Measurements from ENCODE around the gene SMAD6. TPM values are rescaled to one million over a fixed set of nuclear protein-coding genes. Genes with fewer than 3 reads are reported as not detected.
"Not testable (repeated sequence)": the region's sequence is repeated elsewhere in the genome, so short reads cannot be mapped to it uniquely, and the experiment has no call there.

The SMAD6 gene
- total RNA-seq, 1 donor from 2014 or later = 8.9 TPM

DNA sequence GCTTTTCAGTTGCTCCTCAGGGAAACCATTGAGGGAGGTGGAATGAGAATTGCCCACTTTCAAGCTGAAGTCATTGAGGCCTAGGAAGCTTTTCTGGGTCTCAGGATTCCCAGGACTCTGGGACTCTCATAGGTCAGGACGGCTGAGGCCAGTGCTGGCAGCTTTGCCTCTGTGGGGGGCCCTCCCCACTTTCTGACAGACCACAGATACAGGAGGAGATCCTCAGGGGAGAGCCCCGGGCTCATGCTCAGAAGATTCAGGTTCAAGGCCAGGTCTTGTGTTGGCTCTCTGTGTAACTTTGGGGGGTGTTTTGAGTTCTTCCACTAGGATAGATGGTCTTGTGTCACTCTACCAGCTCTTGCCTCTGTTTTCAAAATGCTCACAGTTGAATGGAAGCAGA is 50.0 kb downstream of the SMAD6 start:
- peak overlapping the region; percentile 5 for H3K27ac ChIP-seq (ENCODE audit: low read depth, low read length)
- H3K9me3 ChIP-seq (ENCODE audit: control insufficient read depth in 3 of 3, low read length in 3 of 3) = peaks cover 0 to 7% (median 3%) of the 10 kb centered on the region in 3 donors
- H3K27me3 ChIP-seq (ENCODE audit: control insufficient read depth in 3 of 3, insufficient read depth in 3 of 3, low read length in 3 of 3) = no peaks in the 10 kb centered on the region
- no peaks in the 10 kb centered on the region for H3K36me3 ChIP-seq (ENCODE audit: control insufficient read depth in 3 of 3, insufficient read depth in 3 of 3, low read length in 3 of 3)
- no peak overlapping the region for H3K9ac ChIP-seq (ENCODE audit: low read depth in 1 of 3, low read length in 3 of 3)
- H3K4me1 ChIP-seq (ENCODE audit: control insufficient read depth in 3 of 3, insufficient read depth in 3 of 3, low read length in 3 of 3) = peaks cover 12 to 33% (median 14%) of the 10 kb centered on the region in 3 donors
- no peak overlapping the region for H3K4me3 ChIP-seq (ENCODE audit: low read length in 3 of 3)

GRCh38 chr15:66753687-66754377 is 51.8 kb downstream of the SMAD6 start:
- H3K27ac ChIP-seq (ENCODE audit: low read depth, low read length) = no peak overlapping the region
- H3K36me3 ChIP-seq (ENCODE audit: control insufficient read depth in 3 of 3, insufficient read depth in 3 of 3, low read length in 3 of 3) = no peaks in the 10 kb centered on the region
- peaks cover 0 to 7% (median 3%) of the 10 kb centered on the region in 3 donors for H3K9me3 ChIP-seq (ENCODE audit: control insufficient read depth in 3 of 3, low read length in 3 of 3)
- H3K4me1 ChIP-seq (ENCODE audit: control insufficient read depth in 3 of 3, insufficient read depth in 3 of 3, low read length in 3 of 3) = peaks cover 12 to 22% (median 14%) of the 10 kb centered on the region in 3 donors
- H3K27me3 ChIP-seq (ENCODE audit: control insufficient read depth in 3 of 3, insufficient read depth in 3 of 3, low read length in 3 of 3) = no peaks in the 10 kb centered on the region
- no peak overlapping the region for H3K9ac ChIP-seq (ENCODE audit: low read depth in 1 of 3, low read length in 3 of 3)
- no peak overlapping the region for H3K4me3 ChIP-seq (ENCODE audit: low read length in 3 of 3)

GRCh38 chr15:66754789-66755188 is 52.8 kb downstream of the SMAD6 start:
- H3K4me1 ChIP-seq (ENCODE audit: control insufficient read depth in 3 of 3, insufficient read depth in 3 of 3, low read length in 3 of 3) = peaks cover 12 to 21% (median 12%) of the 10 kb centered on the region in 3 donors
- no peak overlapping the region for H3K4me3 ChIP-seq (ENCODE audit: low read length in 3 of 3)
- H3K27me3 ChIP-seq (ENCODE audit: control insufficient read depth in 3 of 3, insufficient read depth in 3 of 3, low read length in 3 of 3) = no peaks in the 10 kb centered on the region
- no peak overlapping the region for H3K9ac ChIP-seq (ENCODE audit: low read depth in 1 of 3, low read length in 3 of 3)
- H3K36me3 ChIP-seq (ENCODE audit: control insufficient read depth in 3 of 3, insufficient read depth in 3 of 3, low read length in 3 of 3) = no peaks in the 10 kb centered on the region
- H3K9me3 ChIP-seq (ENCODE audit: control insufficient read depth in 3 of 3, low read length in 3 of 3) = peaks cover 0 to 7% (median 3%) of the 10 kb centered on the region in 3 donors
- H3K27ac ChIP-seq (ENCODE audit: low read depth, low read length) = no peak overlapping the region

- Histone ChIP-seq H3K4me3 (ENCODE audit: low read length in 3 of 3) (no peak overlapping the region), H3K4me1 (ENCODE audit: control insufficient read depth in 3 of 3, insufficient read depth in 3 of 3, low read length in 3 of 3) (peaks cover 12 to 22% (median 12%) of the 10 kb centered on the region in 3 donors), H3K9ac (ENCODE audit: low read depth in 1 of 3, low read length in 3 of 3) (no peak overlapping the region), H3K27ac (ENCODE audit: low read depth, low read length) (no peak overlapping the region), H3K27me3 (ENCODE audit: control insufficient read depth in 3 of 3, insufficient read depth in 3 of 3, low read length in 3 of 3) (no peaks in the 10 kb centered on the region), H3K9me3 (ENCODE audit: control insufficient read depth in 3 of 3, low read length in 3 of 3) (peaks cover 0 to 7% (median 3%) of the 10 kb centered on the region in 3 donors), H3K36me3 (ENCODE audit: control insufficient read depth in 3 of 3, insufficient read depth in 3 of 3, low read length in 3 of 3) (no peaks in the 10 kb centered on the region)
Observed at GRCh38 chr15:66755298-66756068, 53.4 kb downstream of the SMAD6 start.

GRCh38 chr15:66756295-66756694 is 54.3 kb downstream of the SMAD6 start:
- Histone ChIP-seq H3K27ac (ENCODE audit: low read depth, low read length) (no peak overlapping the region), H3K9me3 (ENCODE audit: control insufficient read depth in 3 of 3, low read length in 3 of 3) (peaks cover 0 to 7% (median 3%) of the 10 kb centered on the region in 3 donors), H3K36me3 (ENCODE audit: control insufficient read depth in 3 of 3, insufficient read depth in 3 of 3, low read length in 3 of 3) (no peaks in the 10 kb centered on the region), H3K4me3 (ENCODE audit: low read length in 3 of 3) (no peak overlapping the region), H3K9ac (ENCODE audit: low read depth in 1 of 3, low read length in 3 of 3) (no peak overlapping the region), H3K27me3 (ENCODE audit: control insufficient read depth in 3 of 3, insufficient read depth in 3 of 3, low read length in 3 of 3) (no peaks in the 10 kb centered on the region), H3K4me1 (ENCODE audit: control insufficient read depth in 3 of 3, insufficient read depth in 3 of 3, low read length in 3 of 3) (peaks cover 12 to 21% (median 13%) of the 10 kb centered on the region in 3 donors)

DNA sequence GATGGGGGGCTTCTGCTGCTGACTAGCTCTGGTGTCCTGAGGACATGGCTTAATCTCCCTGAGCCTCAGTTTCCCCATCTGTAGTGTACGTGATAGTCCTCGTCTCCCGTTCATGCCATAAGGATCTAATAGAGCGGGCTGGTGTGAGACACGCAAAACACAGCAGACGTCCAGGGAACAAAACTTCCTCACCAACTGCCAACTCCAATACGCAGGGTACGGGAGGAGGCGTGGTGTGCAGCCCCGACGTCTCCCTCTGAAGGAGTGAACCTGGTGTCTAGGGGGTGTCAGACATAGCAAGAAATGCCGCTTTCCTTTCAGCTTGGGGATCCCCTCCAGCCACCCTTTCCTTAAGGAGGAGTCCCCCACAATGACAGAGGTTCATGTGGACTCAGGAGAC is 55.0 kb downstream of the SMAD6 start:
- H3K4me1 ChIP-seq (ENCODE audit: control insufficient read depth in 3 of 3, insufficient read depth in 3 of 3, low read length in 3 of 3) = peaks cover 16 to 21% (median 16%) of the 10 kb centered on the region in 3 donors
- peaks cover 0 to 7% (median 3%) of the 10 kb centered on the region in 3 donors for H3K9me3 ChIP-seq (ENCODE audit: control insufficient read depth in 3 of 3, low read length in 3 of 3)
- no peak overlapping the region for H3K27ac ChIP-seq (ENCODE audit: low read depth, low read length)
- H3K9ac ChIP-seq (ENCODE audit: low read depth in 1 of 3, low read length in 3 of 3) = no peak overlapping the region
- H3K27me3 ChIP-seq (ENCODE audit: control insufficient read depth in 3 of 3, insufficient read depth in 3 of 3, low read length in 3 of 3) = no peaks in the 10 kb centered on the region
- no peaks in the 10 kb centered on the region for H3K36me3 ChIP-seq (ENCODE audit: control insufficient read depth in 3 of 3, insufficient read depth in 3 of 3, low read length in 3 of 3)
- no peak overlapping the region for H3K4me3 ChIP-seq (ENCODE audit: low read length in 3 of 3)

- Histone ChIP-seq H3K27me3 (ENCODE audit: control insufficient read depth in 3 of 3, insufficient read depth in 3 of 3, low read length in 3 of 3) (no peaks in the 10 kb centered on the region), H3K4me3 (ENCODE audit: low read length in 3 of 3) (no peak overlapping the region), H3K9ac (ENCODE audit: low read depth in 1 of 3, low read length in 3 of 3) (no peak overlapping the region), H3K27ac (ENCODE audit: low read depth, low read length) (no peak overlapping the region), H3K9me3 (ENCODE audit: control insufficient read depth in 3 of 3, low read length in 3 of 3) (peaks cover 0 to 7% (median 3%) of the 10 kb centered on the region in 3 donors), H3K4me1 (ENCODE audit: control insufficient read depth in 3 of 3, insufficient read depth in 3 of 3, low read length in 3 of 3) (peaks cover 16 to 23% (median 18%) of the 10 kb centered on the region in 3 donors), H3K36me3 (ENCODE audit: control insufficient read depth in 3 of 3, insufficient read depth in 3 of 3, low read length in 3 of 3) (no peaks in the 10 kb centered on the region)
Observed at GRCh38 chr15:66757521-66757920, 55.5 kb downstream of the SMAD6 start.

GRCh38 chr15:66758217-66758616 is 56.2 kb downstream of the SMAD6 start:
- not testable (repeated sequence) for H3K27ac ChIP-seq (ENCODE audit: low read depth, low read length); H3K9me3 ChIP-seq (ENCODE audit: control insufficient read depth in 3 of 3, low read length in 3 of 3); H3K9ac ChIP-seq (ENCODE audit: low read depth in 1 of 3, low read length in 3 of 3); H3K27me3 ChIP-seq (ENCODE audit: control insufficient read depth in 3 of 3, insufficient read depth in 3 of 3, low read length in 3 of 3); H3K4me3 ChIP-seq (ENCODE audit: low read length in 3 of 3); H3K36me3 ChIP-seq (ENCODE audit: control insufficient read depth in 3 of 3, insufficient read depth in 3 of 3, low read length in 3 of 3)
- peaks cover 22 to 29% (median 23%) of the 10 kb centered on the region in 3 donors for H3K4me1 ChIP-seq (ENCODE audit: control insufficient read depth in 3 of 3, insufficient read depth in 3 of 3, low read length in 3 of 3)

GRCh38 chr15:66758844-66759243 is 56.8 kb downstream of the SMAD6 start:
- no peak overlapping the region for H3K4me3 ChIP-seq (ENCODE audit: low read length in 3 of 3)
- no peaks in the 10 kb centered on the region for H3K27me3 ChIP-seq (ENCODE audit: control insufficient read depth in 3 of 3, insufficient read depth in 3 of 3, low read length in 3 of 3)
- no peaks in the 10 kb centered on the region for H3K36me3 ChIP-seq (ENCODE audit: control insufficient read depth in 3 of 3, insufficient read depth in 3 of 3, low read length in 3 of 3)
- H3K9ac ChIP-seq (ENCODE audit: low read depth in 1 of 3, low read length in 3 of 3) = no peak overlapping the region
- peaks cover 0 to 7% (median 3%) of the 10 kb centered on the region in 3 donors for H3K9me3 ChIP-seq (ENCODE audit: control insufficient read depth in 3 of 3, low read length in 3 of 3)
- no peak overlapping the region for H3K27ac ChIP-seq (ENCODE audit: low read depth, low read length)
- peaks cover 23 to 33% (median 27%) of the 10 kb centered on the region in 3 donors for H3K4me1 ChIP-seq (ENCODE audit: control insufficient read depth in 3 of 3, insufficient read depth in 3 of 3, low read length in 3 of 3)
